Activated CD8-positive, alpha-beta memory T cell treated with anti-CD3 and anti-CD28 coated beads, Interleukin-2, amount 50 U/mL, for 48 hours (primary cell): ENCODE results near the gene SOWAHC.

ENCODE experiments used
- DNase-seq: peaks from one replicate; pipeline ENCODE4 v3.0.0-alpha.2; 2020

Gene SOWAHC

GRCh38 chr2:109648041-109648527 is 33.9 kb downstream of the SOWAHC start:
- DNase-seq: no peak

- no peak for DNase-seq
Observed at GRCh38 chr2:109649736-109650695, 35.9 kb downstream of the SOWAHC start.

- DNase-seq: no peak
Observed at GRCh38 chr2:109654326-109655050, 40.3 kb downstream of the SOWAHC start.

GRCh38 chr2:109655287-109655686 is 41.1 kb downstream of the SOWAHC start:
- DNase-seq: no peak

- no peak for DNase-seq
Observed at GRCh38 chr2:109659396-109660045, 45.4 kb downstream of the SOWAHC start.

GRCh38 chr2:109660046-109660860 is 46.1 kb downstream of the SOWAHC start:
- no peak for DNase-seq

- DNase-seq: no peak
Observed at GRCh38 chr2:109662889-109663288, 48.7 kb downstream of the SOWAHC start.

GRCh38 chr2:109663721-109664120 is 49.6 kb downstream of the SOWAHC start:
- DNase-seq: no peak

GRCh38 chr2:109666466-109666865 is 52.3 kb downstream of the SOWAHC start:
- no peak for DNase-seq
